Activated T-helper 17 cell treated with anti-CD3 and anti-CD28 coated beads, Interleukin-2, amount 50 U/mL, for 72 hours (primary cell): ENCODE data around the gene PPID. TPM values are rescaled to one million over a fixed set of nuclear protein-coding genes. Genes with fewer than 3 reads are reported as not detected.
"Not testable (repeated sequence)": the region's sequence is repeated elsewhere in the genome, so short reads cannot be mapped to it uniquely, and the experiment has no call there.

Source experiments
- ATAC-seq: fragments of 150-1000 bp; cut with Tn5 transposase; replicated peaks from 2 replicates; pipeline ENCODE4 v1.10.0; 2021; ENCODE audit warnings: mild to moderate bottlenecking, moderate library complexity
- H3K27ac Mint-ChIP-seq: one replicate; pipeline ENCODE4 v1.8.0; 2022; ENCODE audit warnings: mixed read lengths
- H3K27me3 Mint-ChIP-seq: one replicate; pipeline ENCODE4 v1.8.0; 2022; ENCODE audit warnings: mixed read lengths
- H3K36me3 Mint-ChIP-seq: one replicate; pipeline ENCODE4 v1.8.0; 2022; ENCODE audit warnings: low read depth, mild to moderate bottlenecking, mixed read lengths
- H3K4me1 Mint-ChIP-seq: one replicate; pipeline ENCODE4 v1.8.0; 2022; ENCODE audit warnings: mixed read lengths
- H3K4me3 Mint-ChIP-seq: one replicate; pipeline ENCODE4 v1.8.0; 2022; ENCODE audit warnings: mild to moderate bottlenecking, mixed read lengths
- H3K9me3 Mint-ChIP-seq: one replicate; pipeline ENCODE4 v1.8.0; 2022; ENCODE audit warnings: mixed read lengths
- total RNA-seq, 2 donors: library from RNA; stranded (reverse); gene quantifications; one replicate each; pipeline ENCODE4 v1.2.3, GENCODE V29; 2022

The PPID gene
- total RNA-seq, result 100 to 1,000 TPM in 1 of 2 donors, 10 to 100 TPM in 1; 54.6 to 151 TPM

DNA sequence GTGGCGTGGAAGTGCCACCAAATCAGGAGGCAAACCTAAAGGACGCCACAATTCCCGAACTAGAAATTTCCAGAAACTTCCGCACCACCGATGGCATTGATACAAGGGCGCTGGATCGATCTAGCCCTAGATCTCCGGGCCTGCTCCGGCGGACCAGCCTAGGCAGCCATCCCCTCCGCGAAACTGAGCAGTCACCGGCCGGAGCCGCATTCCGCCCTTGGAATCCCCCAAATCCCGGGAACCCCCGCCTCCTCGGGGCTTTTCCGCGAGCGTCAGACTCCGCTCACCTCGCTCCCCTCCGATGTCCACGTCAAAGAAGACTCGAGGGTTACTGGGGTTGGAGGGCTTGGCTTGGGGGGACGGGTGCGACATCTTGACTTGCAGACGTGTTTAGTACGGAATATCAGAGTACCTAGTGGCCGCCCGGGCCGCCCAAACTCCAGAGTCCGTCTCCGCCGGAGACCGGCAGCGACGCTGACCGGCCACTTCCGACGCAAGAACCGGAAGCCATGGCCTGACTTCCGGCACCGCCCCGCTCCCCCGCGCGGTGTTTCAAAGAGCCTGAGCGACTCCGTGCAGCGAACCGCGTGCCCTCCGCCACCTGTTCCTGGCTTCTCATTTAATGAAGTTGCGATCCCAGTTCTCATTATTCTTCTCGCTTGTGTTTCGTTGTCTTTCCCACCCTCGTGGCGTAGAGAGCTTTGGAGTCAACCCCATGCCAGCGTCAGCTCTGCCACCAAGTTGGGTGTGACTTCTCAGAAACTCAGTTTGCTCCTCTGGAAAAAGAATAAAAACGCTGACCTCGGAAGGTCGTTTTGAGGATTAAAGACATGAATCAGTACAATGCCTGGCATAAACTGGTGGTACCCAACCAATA is at the start of gene PPID:
TSS of gene PPID (minus strand) at position 480 of the 877 bp plus-strand sequence. CDS start at position 372, 108 bp downstream.
- H3K4me1 Mint-ChIP-seq, result peaks cover 29% of the 10 kb centered on the region
- H3K4me3 Mint-ChIP-seq, result peak within 1 kb of the TSS; percentile 98
- peak; percentile 87 for ATAC-seq
- no peaks in the 10 kb centered on the region for H3K9me3 Mint-ChIP-seq
- peaks cover 57% of the 10 kb centered on the region for H3K36me3 Mint-ChIP-seq
- peak within 1 kb of the TSS; percentile 99 for H3K27ac Mint-ChIP-seq
- peaks cover 4% of the 10 kb centered on the region for H3K27me3 Mint-ChIP-seq

GRCh38 chr4:158771776-158772175 is 48.6 kb upstream of the PPID start:
- ATAC-seq, result no peak
- H3K4me3 Mint-ChIP-seq, result peak overlapping the region; percentile 89
- peaks cover 37% of the 10 kb centered on the region for H3K4me1 Mint-ChIP-seq
- H3K27ac Mint-ChIP-seq, result no peak overlapping the region
- no peaks in the 10 kb centered on the region for H3K9me3 Mint-ChIP-seq
- H3K36me3 Mint-ChIP-seq, result peaks cover 7% of the 10 kb centered on the region
- H3K27me3 Mint-ChIP-seq, result no peaks in the 10 kb centered on the region

DNA sequence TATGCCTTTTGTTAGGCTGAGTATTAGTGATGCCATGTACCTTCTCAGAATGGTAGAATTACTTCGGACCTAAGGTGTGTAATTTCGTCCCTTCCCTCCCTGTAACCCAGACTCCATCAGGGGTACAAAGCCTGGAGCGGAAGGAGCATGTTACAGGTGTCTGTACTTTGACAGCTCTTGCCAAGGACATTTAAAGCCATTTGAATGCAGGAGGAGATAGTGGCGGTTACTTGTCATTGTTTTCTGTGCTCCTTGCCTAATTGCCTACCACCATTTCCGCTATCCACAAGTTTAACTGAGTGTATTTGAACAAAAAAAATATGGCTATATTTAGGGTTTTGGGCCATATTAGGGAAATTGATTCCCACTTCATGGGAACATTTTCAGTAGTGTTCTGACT is 47.5 kb upstream of the PPID start:
- H3K4me1 Mint-ChIP-seq, result peaks cover 37% of the 10 kb centered on the region
- H3K36me3 Mint-ChIP-seq, result peaks cover 7% of the 10 kb centered on the region
- no peaks in the 10 kb centered on the region for H3K9me3 Mint-ChIP-seq
- peak overlapping the region; percentile 89 for H3K4me3 Mint-ChIP-seq
- no peak for ATAC-seq
- no peak overlapping the region for H3K27ac Mint-ChIP-seq
- no peaks in the 10 kb centered on the region for H3K27me3 Mint-ChIP-seq

DNA sequence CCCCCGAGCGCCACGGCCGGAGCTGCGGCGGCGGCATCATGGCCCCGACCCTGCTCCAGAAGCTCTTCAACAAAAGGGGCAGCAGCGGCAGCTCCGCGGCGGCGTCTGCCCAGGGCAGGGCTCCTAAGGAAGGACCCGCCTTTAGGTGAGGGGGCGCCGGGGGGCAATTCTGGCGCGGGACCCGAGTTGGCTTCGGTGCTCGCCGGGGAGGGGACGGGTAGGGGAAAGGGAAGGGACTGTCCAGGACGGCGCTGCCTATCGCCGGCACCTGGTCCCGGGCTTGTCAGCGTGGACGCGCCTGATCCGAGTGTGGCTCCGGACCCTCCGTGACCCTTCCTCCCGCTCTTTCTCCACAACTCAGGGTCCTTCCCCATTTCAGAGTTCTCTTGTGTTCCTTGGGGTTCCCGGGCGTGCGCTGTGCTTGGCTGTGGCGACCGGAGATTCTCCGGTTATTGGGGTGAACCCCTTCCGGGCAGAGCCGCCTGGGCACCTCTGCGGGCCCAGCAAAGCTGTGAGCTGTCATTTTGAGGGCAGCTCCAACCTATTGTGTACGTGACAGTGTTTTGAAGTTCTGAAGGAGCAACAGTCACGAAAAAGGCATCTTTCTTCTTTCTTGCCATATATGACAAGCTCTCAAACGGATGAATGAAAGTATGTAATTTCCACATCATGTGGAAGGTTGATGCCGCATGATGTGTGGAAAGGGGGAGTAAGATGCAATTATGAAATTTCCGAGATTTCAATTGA is 46.2 kb upstream of the PPID start:
- Mint-ChIP-seq H3K4me3 (peak overlapping the region; percentile 89), H3K36me3 (peaks cover 7% of the 10 kb centered on the region), H3K9me3 (no peaks in the 10 kb centered on the region), H3K27me3 (no peaks in the 10 kb centered on the region), H3K4me1 (peaks cover 29% of the 10 kb centered on the region), H3K27ac (peak overlapping the region; percentile 96)
- peak; percentile 64 for ATAC-seq

DNA sequence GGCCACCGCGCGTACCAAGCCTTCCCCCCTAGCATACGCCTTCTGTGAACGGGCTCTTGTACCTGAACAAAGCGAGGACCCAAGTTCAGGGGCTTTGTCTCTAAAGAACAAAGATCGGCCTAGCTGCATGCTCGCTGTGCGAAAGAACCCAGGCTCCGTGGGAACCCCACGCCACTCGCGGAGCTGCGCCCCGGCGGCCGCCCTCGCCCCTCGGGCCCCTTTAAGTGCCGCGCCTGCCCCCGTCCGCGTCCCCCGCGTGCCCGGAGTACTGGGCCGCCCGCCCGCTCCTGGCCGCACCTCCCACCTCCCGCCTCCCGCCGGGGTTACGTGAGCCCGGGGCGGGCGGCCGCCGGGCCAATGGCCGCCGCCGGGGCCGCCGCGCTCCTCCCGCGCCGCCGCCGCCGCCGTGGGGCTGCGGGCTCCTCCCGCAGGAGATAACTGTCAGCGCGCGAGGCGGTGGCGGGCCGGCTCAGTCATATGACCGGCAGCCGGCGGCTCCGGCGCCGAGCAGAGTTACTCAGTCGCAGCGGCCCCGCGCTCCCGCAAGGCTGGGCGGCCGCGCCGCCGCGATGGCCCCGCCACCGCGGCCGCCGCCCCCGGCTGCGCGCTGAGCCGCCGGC is 45.5 kb upstream of the PPID start, which contains the start of gene FNIP2:
TSS of gene FNIP2 (plus strand) at position 472 of the 620 bp plus-strand sequence. CDS start 187 bp downstream, outside the sequence.
- no peaks in the 10 kb centered on the region for H3K27me3 Mint-ChIP-seq
- peak; percentile 80 for ATAC-seq
- peak within 1 kb of the TSS; percentile 89 for H3K4me3 Mint-ChIP-seq
- peaks cover 7% of the 10 kb centered on the region for H3K36me3 Mint-ChIP-seq
- no peaks in the 10 kb centered on the region for H3K9me3 Mint-ChIP-seq
- peak within 1 kb of the TSS; percentile 96 for H3K27ac Mint-ChIP-seq
- peaks cover 29% of the 10 kb centered on the region for H3K4me1 Mint-ChIP-seq

- H3K4me3 Mint-ChIP-seq, result peak overlapping the region; percentile 74
- peaks cover 22% of the 10 kb centered on the region for H3K4me1 Mint-ChIP-seq
- H3K9me3 Mint-ChIP-seq, result no peaks in the 10 kb centered on the region
- H3K36me3 Mint-ChIP-seq, result peaks cover 7% of the 10 kb centered on the region
- ATAC-seq, result peak; percentile 29
- peak overlapping the region; percentile 16 for H3K27ac Mint-ChIP-seq
- no peaks in the 10 kb centered on the region for H3K27me3 Mint-ChIP-seq
Observed at GRCh38 chr4:158767451-158767850, 44.3 kb upstream of the PPID start.

DNA sequence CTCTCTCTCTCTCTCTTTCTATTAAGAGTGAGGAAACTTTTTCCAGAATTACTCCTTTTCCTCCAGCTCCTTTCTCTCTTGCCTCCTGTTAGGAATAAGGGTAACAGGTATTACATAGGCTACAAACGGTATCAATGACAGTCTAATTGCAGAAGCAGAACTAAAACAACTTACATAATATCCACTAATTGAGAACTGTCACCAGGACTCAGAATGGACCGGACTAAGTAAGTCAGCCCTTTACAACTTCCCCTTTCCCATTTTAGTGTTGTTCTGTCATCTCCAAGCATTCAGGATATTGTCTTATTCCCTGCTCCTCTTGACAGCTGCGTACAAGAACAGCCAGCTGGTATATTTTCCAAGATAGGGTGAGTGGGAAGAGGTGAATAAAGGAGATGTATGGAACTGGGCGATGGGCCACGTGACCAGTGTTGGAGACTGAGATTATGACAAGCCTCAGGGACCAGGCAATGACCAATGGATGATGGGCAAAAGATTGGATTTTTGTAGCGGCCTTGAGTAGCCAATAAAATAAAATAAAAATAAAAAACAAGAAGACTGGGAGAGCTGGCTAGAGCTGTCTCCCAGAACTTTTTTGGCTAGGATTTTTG is 43.3 kb upstream of the PPID start:
- Mint-ChIP-seq H3K4me1 (peaks cover 16% of the 10 kb centered on the region), H3K36me3 (peaks cover 7% of the 10 kb centered on the region), H3K9me3 (no peaks in the 10 kb centered on the region), H3K27ac (no peak overlapping the region), H3K4me3 (no peak overlapping the region), H3K27me3 (peaks cover 2% of the 10 kb centered on the region)
- ATAC-seq, result no peak

DNA sequence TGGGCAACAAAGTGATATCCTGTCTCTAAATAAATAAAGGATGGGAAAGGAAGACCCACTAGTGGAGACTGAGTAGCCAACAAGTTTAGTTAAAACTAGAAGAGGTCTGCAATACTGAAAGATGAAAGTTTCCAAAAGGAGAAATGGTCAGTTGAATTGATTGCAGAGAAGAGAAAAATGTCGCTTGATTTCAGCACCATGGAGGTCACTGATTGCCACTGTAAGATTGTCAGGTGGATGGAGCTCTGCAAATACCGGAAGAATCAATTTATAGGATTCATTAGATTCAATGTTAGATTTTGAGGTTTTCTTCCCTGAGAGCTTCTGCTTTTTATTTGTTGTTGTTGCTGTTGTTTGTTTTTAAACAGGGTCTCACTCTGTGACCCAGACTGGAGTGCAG is 40.3 kb upstream of the PPID start:
- Mint-ChIP-seq H3K27ac (no peak overlapping the region), H3K27me3 (peaks cover 13% of the 10 kb centered on the region), H3K9me3 (no peaks in the 10 kb centered on the region), H3K36me3 (no peaks in the 10 kb centered on the region), H3K4me1 (peaks cover 14% of the 10 kb centered on the region), H3K4me3 (no peak overlapping the region)
- ATAC-seq, result no peak

DNA sequence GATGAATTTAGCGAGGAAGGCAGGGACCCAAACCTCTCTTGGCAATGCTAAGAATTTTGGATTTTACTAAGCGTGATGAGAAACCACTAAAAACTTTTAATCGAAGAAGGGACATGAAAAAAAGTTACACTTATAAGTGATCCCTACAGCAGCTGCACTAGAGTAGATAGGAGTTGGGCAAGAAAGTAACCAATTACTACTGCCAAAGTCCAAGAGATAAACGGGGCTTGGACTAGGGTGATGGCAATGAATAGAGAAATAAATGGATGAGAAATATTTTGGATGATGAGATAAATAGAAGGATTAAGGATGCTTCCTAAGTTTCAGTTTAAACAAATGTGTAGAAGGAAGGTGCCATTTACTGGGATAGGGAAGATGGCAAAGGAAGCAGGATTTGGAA is 39.4 kb upstream of the PPID start:
- peaks cover 6% of the 10 kb centered on the region for H3K4me1 Mint-ChIP-seq
- no peak overlapping the region for H3K27ac Mint-ChIP-seq
- no peaks in the 10 kb centered on the region for H3K36me3 Mint-ChIP-seq
- peaks cover 17% of the 10 kb centered on the region for H3K27me3 Mint-ChIP-seq
- no peaks in the 10 kb centered on the region for H3K9me3 Mint-ChIP-seq
- ATAC-seq, result no peak
- H3K4me3 Mint-ChIP-seq, result no peak overlapping the region

GRCh38 chr4:158760866-158761265 is 37.7 kb upstream of the PPID start:
- peak overlapping the region; percentile 26 for H3K27ac Mint-ChIP-seq

GRCh38 chr4:158759539-158759938 is 36.3 kb upstream of the PPID start:
- H3K9me3 Mint-ChIP-seq, H3K4me3 Mint-ChIP-seq, H3K36me3 Mint-ChIP-seq, ATAC-seq, H3K4me1 Mint-ChIP-seq, H3K27ac Mint-ChIP-seq: not testable (repeated sequence)
- H3K27me3 Mint-ChIP-seq, result peaks cover 23% of the 10 kb centered on the region

More at GRCh38 chr4:158760866-158761265, 37.7 kb upstream of the PPID start:
- Mint-ChIP-seq H3K4me1 (peaks cover 5% of the 10 kb centered on the region), H3K27me3 (peaks cover 22% of the 10 kb centered on the region), H3K36me3 (no peaks in the 10 kb centered on the region), H3K9me3 (peaks cover 5% of the 10 kb centered on the region), H3K4me3 (no peak overlapping the region)
- peak; percentile 96 for ATAC-seq

GRCh38 chr4:158758703-158759102 is 35.5 kb upstream of the PPID start:
- no peak for ATAC-seq
- H3K36me3 Mint-ChIP-seq, result no peaks in the 10 kb centered on the region
- H3K4me1 Mint-ChIP-seq, result peaks cover 5% of the 10 kb centered on the region

DNA sequence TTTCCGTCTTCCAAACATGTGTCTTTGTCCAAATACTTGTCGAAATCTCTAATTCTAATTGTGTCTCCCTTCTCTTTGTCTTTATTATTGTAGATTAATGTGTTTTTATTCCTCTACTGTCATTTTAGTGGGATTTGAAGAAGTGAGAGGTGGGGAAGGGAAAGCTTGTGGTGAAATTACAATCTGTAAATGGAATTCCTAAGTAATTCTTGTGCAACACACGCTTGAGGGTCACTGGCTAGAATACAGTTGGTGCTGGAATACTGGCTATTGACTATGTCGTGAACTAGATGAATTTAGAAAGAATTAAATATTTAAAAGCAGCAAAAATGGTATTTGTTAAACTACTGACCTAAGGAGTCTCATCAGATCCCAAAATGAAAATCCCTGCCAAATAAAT is 34.9 kb upstream of the PPID start:
- no peak for ATAC-seq
- H3K4me3 Mint-ChIP-seq, result no peak overlapping the region
- H3K9me3 Mint-ChIP-seq, result peaks cover 5% of the 10 kb centered on the region
- peaks cover 23% of the 10 kb centered on the region for H3K27me3 Mint-ChIP-seq
- H3K36me3 Mint-ChIP-seq, result no peaks in the 10 kb centered on the region
- peaks cover 5% of the 10 kb centered on the region for H3K4me1 Mint-ChIP-seq
- no peak overlapping the region for H3K27ac Mint-ChIP-seq

More at GRCh38 chr4:158758703-158759102, 35.5 kb upstream of the PPID start:
- Mint-ChIP-seq H3K27me3 (peaks cover 23% of the 10 kb centered on the region), H3K27ac (no peak overlapping the region), H3K4me3 (no peak overlapping the region), H3K9me3 (peaks cover 5% of the 10 kb centered on the region)

DNA sequence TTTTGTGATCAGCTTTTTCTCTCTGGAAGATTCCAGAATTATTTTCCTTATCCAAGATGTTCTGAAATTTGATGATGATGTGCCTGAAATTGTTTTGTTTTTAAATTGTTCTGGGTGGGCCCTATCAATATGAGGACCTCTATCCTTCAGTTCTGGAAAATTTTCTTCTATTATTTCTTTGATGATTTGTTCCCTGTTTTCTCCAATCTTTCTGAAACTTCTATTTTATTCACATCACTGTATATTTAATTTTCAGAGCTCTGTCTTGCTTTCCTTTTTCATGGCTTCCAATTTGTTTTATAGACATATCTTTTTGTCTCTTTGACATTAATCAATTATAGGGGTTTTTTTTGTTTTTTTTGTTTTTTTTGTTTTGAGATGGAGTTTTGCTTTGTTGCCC is 33.4 kb upstream of the PPID start:
- H3K27me3 Mint-ChIP-seq, result peaks cover 21% of the 10 kb centered on the region
- H3K4me1 Mint-ChIP-seq, result peaks cover 5% of the 10 kb centered on the region
- no peak overlapping the region for H3K4me3 Mint-ChIP-seq
- H3K9me3 Mint-ChIP-seq, result peaks cover 5% of the 10 kb centered on the region
- no peaks in the 10 kb centered on the region for H3K36me3 Mint-ChIP-seq
- H3K27ac Mint-ChIP-seq, result no peak overlapping the region
- no peak for ATAC-seq
